Panc1 (cell line): Measurements from ENCODE around the gene ZNF329.

Experiments
- CTCF ChIP-seq: fragments of 450-650 bp; IDR thresholded peaks from 2 replicates; pipeline ENCODE4 v1.5.1; 2017; ENCODE audit warnings: mild to moderate bottlenecking
- REST ChIP-seq, 2 experiments: IDR thresholded peaks; 2 replicates each; pipeline ENCODE4 v1.6.1; 2011 to 2012; ENCODE audit warnings: low read depth in 2 of 2, control low read depth in 1 of 2, low read length in 1 of 2, mild to moderate bottlenecking in 1 of 2, moderate library complexity in 1 of 2; ENCODE audit not compliant: insufficient read depth in 1 of 2
- TCF7L2 ChIP-seq: IDR thresholded peaks from 2 replicates; pipeline ENCODE4 v1.6.1; 2011; ENCODE audit warnings: mild to moderate bottlenecking, low read depth, low read length, inconsistent platforms

DNA sequence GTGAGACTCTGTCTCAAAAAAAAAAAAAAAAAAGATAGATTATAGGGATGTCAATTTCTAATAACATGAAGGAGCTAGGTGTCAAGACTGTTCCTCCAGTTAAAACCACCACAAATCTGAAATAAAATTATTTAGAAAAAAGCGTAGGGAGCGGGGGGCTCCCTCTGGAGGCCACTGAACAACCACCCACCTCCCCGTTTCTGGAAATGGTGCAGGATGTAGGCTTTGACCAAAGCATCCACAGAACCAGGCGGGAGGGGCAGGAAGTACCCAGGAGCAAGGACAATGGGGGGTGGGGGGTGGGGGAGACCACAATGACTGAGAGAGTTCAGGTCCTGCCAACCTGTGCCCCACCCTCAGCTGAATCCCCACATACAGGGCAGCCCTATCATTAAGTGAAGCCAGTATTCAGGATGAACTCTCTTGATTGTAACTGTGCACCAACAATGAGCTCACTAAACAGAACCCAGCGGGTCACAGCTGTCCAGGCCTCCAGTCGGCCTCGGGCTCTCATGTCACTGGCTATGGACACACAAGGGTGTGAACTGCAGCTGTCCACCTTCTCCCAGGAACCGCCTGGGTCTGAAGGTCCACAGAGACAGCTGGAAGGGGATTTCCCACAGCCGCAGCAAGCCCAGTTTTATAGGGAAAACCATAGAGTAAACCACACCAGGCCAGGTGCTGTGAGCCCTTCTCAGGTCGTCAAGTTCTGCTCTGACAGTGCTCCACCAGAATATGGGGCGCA is 59.2 kb downstream of the ZNF329 start:
- TF ChIP-seq CTCF (no peak), TCF7L2 (no peak), REST (IDR thresholded peaks at IDR 0.05; ENCODE audit: insufficient read depth in 1 of 2, low read depth in 2 of 2, low read length in 1 of 2) (no peak)
